SH-SY5Y (cell line): ENCODE data around the gene RPL15.

Source experiments
- GATA2 ChIP-seq: IDR thresholded peaks from 2 replicates; pipeline ENCODE4 v1.6.1; 2011; ENCODE audit warnings: mild to moderate bottlenecking, low read depth, low read length
- GATA3 ChIP-seq: IDR thresholded peaks from 2 replicates; pipeline ENCODE4 v1.6.1; 2011; ENCODE audit warnings: low read depth, mild to moderate bottlenecking, low read length, moderate library complexity

- TF ChIP-seq GATA3 (no peak), GATA2 (no peak)
These were observed 31.8 kb downstream of the RPL15 start for GRCh38 chr3:23948761-23949160.
